NAMALWA (cell line): ENCODE results near the gene TDRD15.
A peak's percentile ranks its signal among the peaks of the same experiment; 100 is the strongest.
"Not testable (repeated sequence)": the region's sequence is repeated elsewhere in the genome, so short reads cannot be mapped to it uniquely, and the experiment has no call there.

ENCODE experiments used
- DNase-seq: peaks from one replicate; pipeline ENCODE4 v3.0.0-alpha.2; 2015; ENCODE audit warnings: low spot score

TDRD15 gene

GRCh38 chr2:21123473-21124393 is at the start of gene TDRD15:
TDRD15 (plus strand) TSS chr2:21123968; CDS start chr2:21137468, 13,500 bp downstream.
- DNase-seq = no peak

- DNase-seq = no peak
These were observed 45.5 kb upstream of the TDRD15 start for GRCh38 chr2:21078296-21078695.

GRCh38 chr2:21083482-21083881 is 40.3 kb upstream of the TDRD15 start:
- DNase-seq = no peak

- no peak for DNase-seq
These were observed 39.4 kb upstream of the TDRD15 start for GRCh38 chr2:21084401-21084800.

- DNase-seq = no peak
These were observed 31.4 kb upstream of the TDRD15 start for GRCh38 chr2:21092308-21092869.

- no peak for DNase-seq
These were observed 28.6 kb upstream of the TDRD15 start for GRCh38 chr2:21095178-21095577.

- DNase-seq = no peak
These were observed 28.1 kb upstream of the TDRD15 start for GRCh38 chr2:21095714-21096113.

- no peak for DNase-seq
These were observed 27.3 kb upstream of the TDRD15 start for GRCh38 chr2:21096458-21096857.

GRCh38 chr2:21097331-21097730 is 26.4 kb upstream of the TDRD15 start:
- DNase-seq = no peak

GRCh38 chr2:21098294-21098693 is 25.5 kb upstream of the TDRD15 start:
- no peak for DNase-seq

- DNase-seq = no peak
These were observed 24.4 kb upstream of the TDRD15 start for GRCh38 chr2:21099281-21099907.

- not testable (repeated sequence) for DNase-seq
These were observed 22.1 kb upstream of the TDRD15 start for GRCh38 chr2:21101514-21102155.

GRCh38 chr2:21102356-21102755 is 21.4 kb upstream of the TDRD15 start:
- no peak for DNase-seq

GRCh38 chr2:21103274-21103891 is 20.4 kb upstream of the TDRD15 start:
- no peak for DNase-seq

- DNase-seq = no peak
These were observed 19.6 kb upstream of the TDRD15 start for GRCh38 chr2:21104030-21104660.

GRCh38 chr2:21111012-21111411 is 12.8 kb upstream of the TDRD15 start:
- DNase-seq = no peak

- no peak for DNase-seq
These were observed 6.1 kb upstream of the TDRD15 start for GRCh38 chr2:21117688-21118087.

- DNase-seq = peak; percentile 51
These were observed 5.4 kb upstream of the TDRD15 start for GRCh38 chr2:21118302-21118920.

- no peak for DNase-seq
These were observed 8.1 kb downstream of the TDRD15 start for GRCh38 chr2:21131861-21132260.

GRCh38 chr2:21135585-21135984 is 11.8 kb downstream of the TDRD15 start:
- DNase-seq = no peak

GRCh38 chr2:21142149-21142548 is 18.4 kb downstream of the TDRD15 start:
- no peak for DNase-seq
